ENCODE measurements around the gene PLXNA3. TPM values are rescaled to one million over a fixed set of nuclear protein-coding genes. Genes with fewer than 3 reads are reported as not detected.
A peak's percentile ranks its signal among the peaks of the same experiment; 100 is the strongest.

Gene PLXNA3
- total and polyA plus RNA-seq, 7 donors, result 1.7 to 6.5 (median 3.3) TPM

GRCh38 chrX:154433605-154434004 is 24.5 kb upstream of the PLXNA3 start:
- Histone ChIP-seq H3K27ac (no peak overlapping the region), H3K4me3 (no peak overlapping the region), H3K36me3 (ENCODE audit: insufficient read depth in 1 of 2, low read depth in 1 of 2) (peaks cover 0 to 13% of the 10 kb centered on the region in 2 donors), H3K9me3 (no peaks in the 10 kb centered on the region), H3K27me3 (ENCODE audit: insufficient read depth in 3 of 3, low read length in 2 of 3) (no peaks in the 10 kb centered on the region), H3K4me1 (no peaks in the 10 kb centered on the region)
- TF ChIP-seq, protein P1, sequence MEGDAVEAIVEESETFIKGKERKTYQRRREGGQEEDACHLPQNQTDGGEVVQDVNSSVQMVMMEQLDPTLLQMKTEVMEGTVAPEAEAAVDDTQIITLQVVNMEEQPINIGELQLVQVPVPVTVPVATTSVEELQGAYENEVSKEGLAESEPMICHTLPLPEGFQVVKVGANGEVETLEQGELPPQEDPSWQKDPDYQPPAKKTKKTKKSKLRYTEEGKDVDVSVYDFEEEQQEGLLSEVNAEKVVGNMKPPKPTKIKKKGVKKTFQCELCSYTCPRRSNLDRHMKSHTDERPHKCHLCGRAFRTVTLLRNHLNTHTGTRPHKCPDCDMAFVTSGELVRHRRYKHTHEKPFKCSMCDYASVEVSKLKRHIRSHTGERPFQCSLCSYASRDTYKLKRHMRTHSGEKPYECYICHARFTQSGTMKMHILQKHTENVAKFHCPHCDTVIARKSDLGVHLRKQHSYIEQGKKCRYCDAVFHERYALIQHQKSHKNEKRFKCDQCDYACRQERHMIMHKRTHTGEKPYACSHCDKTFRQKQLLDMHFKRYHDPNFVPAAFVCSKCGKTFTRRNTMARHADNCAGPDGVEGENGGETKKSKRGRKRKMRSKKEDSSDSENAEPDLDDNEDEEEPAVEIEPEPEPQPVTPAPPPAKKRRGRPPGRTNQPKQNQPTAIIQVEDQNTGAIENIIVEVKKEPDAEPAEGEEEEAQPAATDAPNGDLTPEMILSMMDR (IDR thresholded peaks at IDR 0.05), result no peak
- DNase-seq, result no peak
- no peak for ATAC-seq
- WGBS, 3 donors, result 78 to 91% (median 89%) methylated on average over 7 of the region's 7 CpGs
- intact Hi-C loops (cut with DNase I), result no loop called here

DNA sequence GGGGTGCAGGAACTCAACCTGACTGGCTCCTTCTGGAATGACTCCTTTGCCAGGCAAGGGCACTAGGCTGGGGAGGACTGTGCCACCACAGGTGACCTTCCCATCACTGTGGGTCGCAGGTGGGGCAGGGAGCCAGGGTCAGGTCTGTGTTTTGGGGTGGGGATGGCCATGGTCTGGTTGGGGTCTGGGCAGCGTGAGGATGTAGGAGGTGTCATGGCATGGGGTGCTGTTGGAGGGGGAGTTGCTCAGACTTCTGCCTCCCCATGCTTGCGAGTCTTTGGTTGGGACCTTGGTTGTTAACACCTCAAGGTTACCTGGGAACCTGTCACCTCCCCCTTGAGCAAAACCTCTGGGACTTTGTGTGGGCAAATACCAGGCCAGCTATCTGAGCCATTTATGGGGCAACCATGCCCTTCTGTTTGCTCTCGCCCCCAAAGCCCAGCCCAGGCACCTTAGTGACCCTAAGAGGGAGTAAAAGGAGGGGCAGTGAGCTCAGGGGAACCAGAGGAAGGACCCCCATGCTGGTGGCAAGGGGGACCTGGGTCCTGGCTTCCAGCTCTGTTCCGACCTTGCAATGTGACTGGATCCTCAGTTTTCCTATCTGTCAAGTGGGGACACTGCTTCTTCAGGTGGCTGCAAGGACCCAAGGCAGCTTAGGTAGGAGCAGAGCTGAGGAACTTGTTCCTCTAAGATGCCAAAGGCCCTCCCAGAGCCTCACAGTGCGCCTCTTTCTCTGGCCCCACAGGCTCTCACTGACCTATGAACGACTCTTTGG is 23.5 kb upstream of the PLXNA3 start:
- 75 to 98% (median 94%) methylated on average over 4 to 7 of the region's 7 CpGs for WGBS, 3 donors
- ATAC-seq (no peak), DNase-seq (no peak)
- Histone ChIP-seq H3K9me3 (no peaks in the 10 kb centered on the region), H3K4me3 (no peak overlapping the region), H3K27me3 (ENCODE audit: insufficient read depth in 3 of 3, low read length in 2 of 3) (no peaks in the 10 kb centered on the region), H3K36me3 (ENCODE audit: insufficient read depth in 1 of 2, low read depth in 1 of 2) (peaks cover 0 to 13% of the 10 kb centered on the region in 2 donors), H3K4me1 (no peaks in the 10 kb centered on the region), H3K27ac (no peak overlapping the region)
- intact Hi-C loops (cut with DNase I), result no loop called here
- TF ChIP-seq, protein P1 (IDR thresholded peaks at IDR 0.05), result no peak

DNA sequence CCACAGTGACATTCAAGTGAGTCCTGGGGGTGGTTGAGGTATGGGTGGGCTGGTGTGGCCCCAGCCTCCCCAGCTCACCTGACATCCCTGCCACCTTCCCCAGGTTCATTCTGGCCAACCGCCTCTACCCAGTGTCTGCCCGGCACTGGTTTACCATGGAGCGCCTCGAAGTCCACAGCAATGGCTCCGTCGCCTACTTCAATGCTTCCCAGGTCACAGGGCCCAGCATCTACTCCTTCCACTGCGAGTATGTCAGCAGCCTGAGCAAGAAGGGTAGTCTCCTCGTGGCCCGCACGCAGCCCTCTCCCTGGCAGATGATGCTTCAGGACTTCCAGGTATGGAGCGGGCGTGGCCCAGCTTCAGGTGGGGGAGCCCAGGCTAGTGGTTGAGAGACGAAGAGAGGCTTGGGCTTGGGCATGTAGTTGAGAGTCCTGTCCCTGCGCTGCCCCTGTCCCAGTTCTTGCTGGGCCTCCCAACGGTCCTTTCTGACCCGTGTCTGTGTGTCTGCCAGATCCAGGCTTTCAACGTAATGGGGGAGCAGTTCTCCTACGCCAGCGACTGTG is 22.8 kb upstream of the PLXNA3 start:
- intact Hi-C loops (cut with DNase I), result no loop called here
- Histone ChIP-seq H3K4me1 (no peaks in the 10 kb centered on the region), H3K27me3 (ENCODE audit: insufficient read depth in 3 of 3, low read length in 2 of 3) (no peaks in the 10 kb centered on the region), H3K9me3 (no peaks in the 10 kb centered on the region), H3K36me3 (ENCODE audit: insufficient read depth in 1 of 2, low read depth in 1 of 2) (peaks cover 0 to 14% of the 10 kb centered on the region in 2 donors), H3K4me3 (no peak overlapping the region), H3K27ac (no peak overlapping the region)
- DNase-seq (no peak), ATAC-seq (no peak)
- TF ChIP-seq, protein P1 (IDR thresholded peaks at IDR 0.05), result no peak
- 91 to 93% (median 93%) methylated on average over 18 to 19 of the region's 19 CpGs for WGBS, 3 donors

GRCh38 chrX:154436374-154436982 is 21.6 kb upstream of the PLXNA3 start:
- peak; percentile 32 to 70 (median 46) for ATAC-seq
- H3K27ac ChIP-seq, result peak overlapping the region; percentile 84
- intact Hi-C loops (cut with DNase I), result no loop called here
- peaks cover 2 to 26% of the 10 kb centered on the region in 2 donors for H3K36me3 ChIP-seq (ENCODE audit: insufficient read depth in 1 of 2, low read depth in 1 of 2)
- no peaks in the 10 kb centered on the region for H3K9me3 ChIP-seq
- no peaks in the 10 kb centered on the region for H3K4me1 ChIP-seq
- H3K27me3 ChIP-seq (ENCODE audit: insufficient read depth in 3 of 3, low read length in 2 of 3), result no peaks in the 10 kb centered on the region
- H3K4me3 ChIP-seq, result peak overlapping the region; percentile 79
- DNase-seq, result no peak
- TF ChIP-seq, protein P1 (IDR thresholded peaks at IDR 0.05), result no peak
- 1 to 32% (median 25%) methylated on average over 9 to 40 of the region's 78 CpGs for WGBS, 3 donors

All from psoas muscle (tissue), 8 donors.